C4-2B (cell line): ENCODE data around the gene GSK3B.

Experiments
- CTCF ChIP-seq: fragments of 450-650 bp; conservative IDR thresholded peaks from 2 replicates; pipeline ENCODE4 v1.5.1; 2017; ENCODE audit warnings: mild to moderate bottlenecking
- ZFX ChIP-seq: fragments of 450-650 bp; IDR thresholded peaks from 2 replicates; pipeline ENCODE4 v1.6.1; 2017

DNA sequence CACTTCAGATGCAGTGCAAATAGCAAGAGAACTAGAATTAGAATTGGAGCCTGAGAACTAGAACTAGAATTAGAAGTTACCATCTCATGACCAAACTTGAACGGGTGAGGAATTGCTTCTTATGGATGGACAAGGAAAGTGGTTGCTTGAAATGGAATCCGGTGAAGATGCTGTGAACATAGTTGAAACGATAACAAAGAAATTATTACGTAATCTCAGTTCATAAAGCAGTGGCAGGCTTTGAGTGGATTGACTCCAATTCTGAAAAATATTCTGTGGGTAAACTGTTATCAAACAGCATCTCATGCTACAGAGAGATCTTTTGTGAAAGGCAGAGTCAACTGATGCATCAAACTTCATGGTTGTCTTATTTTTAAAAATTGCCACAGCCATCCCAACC lies 48.0 kb upstream of the GSK3B start:
- TF ChIP-seq CTCF (no peak), ZFX (no peak)
